ENCODE data around the gene CLIC4.

CLIC4 gene

GRCh38 chr1:24742090-24742938 is 2.9 kb upstream of the CLIC4 start (continued):
- no peak for TF ChIP-seq TCF4 (CRISPR knock-in tag; IDR thresholded peaks at IDR 0.05; ENCODE audit: borderline replicate concordance)
- TF ChIP-seq POU6F1 (CRISPR knock-in tag; IDR thresholded peaks at IDR 0.05; ENCODE audit: borderline replicate concordance, low read depth): no peak
- no peak for TF ChIP-seq ISL1 (CRISPR knock-in tag; IDR thresholded peaks at IDR 0.05)
- no peak for TF ChIP-seq TSHZ2 (CRISPR knock-in tag; IDR thresholded peaks at IDR 0.05)

GRCh38 chr1:24743404-24744211 is 1.6 kb upstream of the CLIC4 start:
- no peak for ATAC-seq
- TF ChIP-seq ZNF70 (CRISPR knock-in tag; IDR thresholded peaks at IDR 0.05): no peak
- no peak for TF ChIP-seq CREB5 (CRISPR knock-in tag; IDR thresholded peaks at IDR 0.05; ENCODE audit: low read depth)
- no peak for TF ChIP-seq CSDC2 (CRISPR knock-in tag; IDR thresholded peaks at IDR 0.05)
- TF ChIP-seq TSHZ2 (CRISPR knock-in tag; IDR thresholded peaks at IDR 0.05): no peak
- TF ChIP-seq ZNF565 (CRISPR knock-in tag; conservative IDR thresholded peaks at IDR 0.05; ENCODE audit: low read depth): no peak
- no peak for TF ChIP-seq PPARA (CRISPR knock-in tag; IDR thresholded peaks at IDR 0.05; ENCODE audit: borderline replicate concordance)
- no peak for TF ChIP-seq SNAI2 (CRISPR knock-in tag; IDR thresholded peaks at IDR 0.05)
- no peak for TF ChIP-seq ZFP30 (CRISPR knock-in tag; IDR thresholded peaks at IDR 0.05)
- no peak for TF ChIP-seq ZC3H10 (CRISPR knock-in tag; IDR thresholded peaks at IDR 0.05)
- TF ChIP-seq PATZ1 (CRISPR knock-in tag; IDR thresholded peaks at IDR 0.05; ENCODE audit: borderline replicate concordance): no peak
- TF ChIP-seq ZNF8 (CRISPR knock-in tag; IDR thresholded peaks at IDR 0.05): no peak
- no peak for TF ChIP-seq ARNTL (CRISPR knock-in tag; IDR thresholded peaks at IDR 0.05; ENCODE audit: borderline replicate concordance, low read depth)
- TF ChIP-seq RARB (CRISPR knock-in tag; IDR thresholded peaks at IDR 0.05): no peak
- no peak for TF ChIP-seq CSRNP3 (CRISPR knock-in tag; IDR thresholded peaks at IDR 0.05)
- TF ChIP-seq ISL1 (CRISPR knock-in tag; IDR thresholded peaks at IDR 0.05): no peak
